CD4-positive, alpha-beta T cell (primary cell): ENCODE data around the gene ATP6V1G2. TPM values are rescaled to one million over a fixed set of nuclear protein-coding genes. Genes with fewer than 3 reads are reported as not detected.

Experiments
- ATAC-seq: fragments of 200-7000 bp; cut with Tn5 transposase; one replicate; pipeline ENCODE4 v1.10.0; 2022; ENCODE audit warnings: mild to moderate bottlenecking; ENCODE audit not compliant: poor library complexity
- CTCF ChIA-PET: fragments of 350-600 bp; sonication (Branson Sonifier 250); formaldehyde crosslinking; loops from one replicate; lab custom pipeline; 2021; ENCODE audit warnings: antibody characterized with exemption, inconsistent platforms; lab: Charles Lee
- POLR2A ChIA-PET: fragments of 350-600 bp; sonication (Branson Sonifier 250); formaldehyde crosslinking; loops from one replicate; lab custom pipeline; 2021; ENCODE audit warnings: antibody characterized with exemption, inconsistent platforms; lab: Charles Lee
- DNase-seq, 14 experiments: peaks; one replicate each; pipeline ENCODE4 v3.0.0-alpha.2; 2013 to 2020; ENCODE audit warnings: mixed read lengths in 2 of 14
- H3K27ac ChIP-seq, 2 donors: one replicate each; pipeline versions ENCODE4 v1.5.1 to v1.7.0; 2013; ENCODE audit warnings: low read length in 2 of 2, low read depth in 1 of 2, mild to moderate bottlenecking in 1 of 2
- H3K27me3 ChIP-seq, 2 experiments: 1 replicate in 1 of 2; 2 replicates in 1 of 2; pipeline versions ENCODE4 v1.6.1 to v1.7.0; 2013; ENCODE audit warnings: low read length in 2 of 2, control low read depth in 1 of 2, mild to moderate bottlenecking in 1 of 2, moderate library complexity in 1 of 2; ENCODE audit not compliant: insufficient read depth in 2 of 2, control insufficient read depth in 1 of 2
- H3K36me3 ChIP-seq: one replicate; pipeline ENCODE4 v1.6.1; 2013; ENCODE audit warnings: low read length, control low read depth; ENCODE audit not compliant: insufficient read depth
- H3K4me1 ChIP-seq: one replicate; pipeline ENCODE4 v1.6.1; 2013; ENCODE audit warnings: low read length, control low read depth; ENCODE audit not compliant: insufficient read depth
- H3K4me3 ChIP-seq: one replicate; pipeline ENCODE4 v1.5.1; 2013; ENCODE audit warnings: mild to moderate bottlenecking, low read length, moderate library complexity
- H3K9me3 ChIP-seq, 2 experiments: 1 replicate in 1 of 2; 2 replicates in 1 of 2; pipeline versions ENCODE4 v1.6.1 to v1.7.0; 2013; ENCODE audit warnings: low read length in 2 of 2, mild to moderate bottlenecking in 2 of 2, control low read depth in 1 of 2, moderate library complexity in 1 of 2; ENCODE audit not compliant: control insufficient read depth in 1 of 2, insufficient read depth in 1 of 2
- H3K27ac Mint-ChIP-seq: one replicate; pipeline ENCODE4 v1.8.0; 2020; ENCODE audit warnings: mixed read lengths
- H3K27me3 Mint-ChIP-seq: one replicate; pipeline ENCODE4 v1.8.0; 2021; ENCODE audit warnings: mixed read lengths
- H3K36me3 Mint-ChIP-seq: one replicate; pipeline ENCODE4 v1.8.0; 2021; ENCODE audit warnings: low read depth, mixed read lengths
- H3K4me1 Mint-ChIP-seq: one replicate; pipeline ENCODE4 v1.8.0; 2021; ENCODE audit warnings: low read depth, mixed read lengths
- H3K4me3 Mint-ChIP-seq: one replicate; pipeline ENCODE4 v1.8.0; 2020; ENCODE audit warnings: mild to moderate bottlenecking, mixed read lengths
- H3K9me3 Mint-ChIP-seq: one replicate; pipeline ENCODE4 v1.8.0; 2020; ENCODE audit warnings: mixed read lengths
- intact Hi-C, 2 experiments: fragments of 100-400 bp; cut with DNase I in 1 of 2; cut with micrococcal nuclease in 1 of 2; formaldehyde crosslinking; loops; one replicate each; pipeline versions ENCODE4 v1.15.1 to v1.9.0; 2023 to 2025; cut with DNase I, micrococcal nuclease
- total RNA-seq, 174 experiments: library from RNA in 2 of 174; stranded (reverse) in 2 of 174; gene quantifications; one replicate each; pipeline ENCODE4 v1.2.3 and lab custom pipeline; 2021 to 2026
- TF ChIP-seq, protein P1 (sequence below): fragments of 200-600 bp; IDR thresholded peaks from one replicate; pipeline ENCODE4 v1.8.0; 2022; ENCODE audit warnings: antibody characterized with exemption, mild to moderate bottlenecking

The ATP6V1G2 gene
- total RNA-seq, 2 experiments from 2014 or later, result 2.6 to 3.3 TPM

- Mint-ChIP-seq H3K4me3 (no peak overlapping the region), H3K36me3 (peaks cover 29% of the 10 kb centered on the region), H3K4me1 (no peaks in the 10 kb centered on the region), H3K27ac (no peak overlapping the region), H3K27me3 (no peaks in the 10 kb centered on the region), H3K9me3 (no peaks in the 10 kb centered on the region)
- H3K9me3 ChIP-seq, result no peaks in the 10 kb centered on the region
- CTCF ChIA-PET, result no interaction called here
- H3K27me3 ChIP-seq, result no peaks in the 10 kb centered on the region
- TF ChIP-seq, protein P1, sequence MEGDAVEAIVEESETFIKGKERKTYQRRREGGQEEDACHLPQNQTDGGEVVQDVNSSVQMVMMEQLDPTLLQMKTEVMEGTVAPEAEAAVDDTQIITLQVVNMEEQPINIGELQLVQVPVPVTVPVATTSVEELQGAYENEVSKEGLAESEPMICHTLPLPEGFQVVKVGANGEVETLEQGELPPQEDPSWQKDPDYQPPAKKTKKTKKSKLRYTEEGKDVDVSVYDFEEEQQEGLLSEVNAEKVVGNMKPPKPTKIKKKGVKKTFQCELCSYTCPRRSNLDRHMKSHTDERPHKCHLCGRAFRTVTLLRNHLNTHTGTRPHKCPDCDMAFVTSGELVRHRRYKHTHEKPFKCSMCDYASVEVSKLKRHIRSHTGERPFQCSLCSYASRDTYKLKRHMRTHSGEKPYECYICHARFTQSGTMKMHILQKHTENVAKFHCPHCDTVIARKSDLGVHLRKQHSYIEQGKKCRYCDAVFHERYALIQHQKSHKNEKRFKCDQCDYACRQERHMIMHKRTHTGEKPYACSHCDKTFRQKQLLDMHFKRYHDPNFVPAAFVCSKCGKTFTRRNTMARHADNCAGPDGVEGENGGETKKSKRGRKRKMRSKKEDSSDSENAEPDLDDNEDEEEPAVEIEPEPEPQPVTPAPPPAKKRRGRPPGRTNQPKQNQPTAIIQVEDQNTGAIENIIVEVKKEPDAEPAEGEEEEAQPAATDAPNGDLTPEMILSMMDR, result no peak
- H3K27ac ChIP-seq, result no peak overlapping the region
- POLR2A ChIA-PET, result no interaction called here
- no peak overlapping the region for H3K4me3 ChIP-seq
- DNase-seq (no peak), ATAC-seq (no peak)
- intact Hi-C loops, result loop anchor here in 1 of 2 experiments (1.0 kb wide), 1 partner anchor 383 kb away; no protein-coding TSS in a partner anchor
- peaks cover 16% of the 10 kb centered on the region for H3K36me3 ChIP-seq
- H3K4me1 ChIP-seq, result no peaks in the 10 kb centered on the region
These were observed 20.3 kb downstream of the ATP6V1G2 start for GRCh38 chr6:31525932-31526591.

- Mint-ChIP-seq H3K27ac (no peak overlapping the region), H3K4me1 (no peaks in the 10 kb centered on the region), H3K36me3 (peaks cover 24% of the 10 kb centered on the region), H3K9me3 (no peaks in the 10 kb centered on the region), H3K27me3 (no peaks in the 10 kb centered on the region), H3K4me3 (no peak overlapping the region)
- peaks cover 11% of the 10 kb centered on the region for H3K36me3 ChIP-seq
- no peaks in the 10 kb centered on the region for H3K27me3 ChIP-seq
- ChIA-PET POLR2A (no interaction called here), CTCF (no interaction called here)
- no peaks in the 10 kb centered on the region for H3K9me3 ChIP-seq
- H3K4me3 ChIP-seq, result no peak overlapping the region
- no peak overlapping the region for H3K27ac ChIP-seq
- intact Hi-C loops, result loop anchor here in 1 of 2 experiments (1.0 kb wide), 1 partner anchor 382 kb away; no protein-coding TSS in a partner anchor
- ATAC-seq, result no peak
- TF ChIP-seq, protein P1, result no peak
- DNase-seq, result no peak
- no peaks in the 10 kb centered on the region for H3K4me1 ChIP-seq
These were observed 20.9 kb downstream of the ATP6V1G2 start for GRCh38 chr6:31525553-31525931.

DNA sequence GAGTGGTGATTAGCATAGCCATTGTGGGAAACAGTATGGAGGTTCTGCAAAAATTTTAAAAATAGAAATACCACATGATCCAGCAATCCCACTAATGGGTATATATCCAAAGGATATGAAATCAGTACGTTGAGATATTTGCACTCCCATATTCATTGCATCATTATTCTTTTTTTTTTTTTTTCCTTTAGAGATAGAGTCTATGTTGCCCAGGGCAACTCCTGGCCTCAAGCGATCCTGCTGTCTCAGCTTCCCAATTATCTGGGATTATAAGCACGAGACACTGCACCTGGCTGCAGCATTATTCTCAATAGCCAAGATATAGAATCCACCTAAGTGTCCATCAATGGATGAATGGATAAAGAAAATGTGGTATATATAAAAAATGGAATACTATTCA lies 24.6 kb downstream of the ATP6V1G2 start:
- no peak for ATAC-seq
- no peak overlapping the region for H3K4me3 ChIP-seq
- intact Hi-C loops, result loop anchor here in 1 of 2 experiments (2.0 kb wide), 1 partner anchor 49 kb away; no protein-coding TSS in a partner anchor
- H3K27me3 Mint-ChIP-seq, result no peaks in the 10 kb centered on the region
- no peaks in the 10 kb centered on the region for H3K27me3 ChIP-seq
- no peaks in the 10 kb centered on the region for H3K36me3 Mint-ChIP-seq
- no peaks in the 10 kb centered on the region for H3K9me3 ChIP-seq
- ChIA-PET POLR2A (no interaction called here), CTCF (no interaction called here)
- no peak overlapping the region for H3K4me3 Mint-ChIP-seq
- no peak for DNase-seq
- H3K27ac Mint-ChIP-seq, result no peak overlapping the region
- no peaks in the 10 kb centered on the region for H3K4me1 Mint-ChIP-seq
- H3K27ac ChIP-seq, result no peak overlapping the region
- TF ChIP-seq, protein P1, result no peak
- H3K4me1 ChIP-seq, result no peaks in the 10 kb centered on the region
- H3K36me3 ChIP-seq, result no peaks in the 10 kb centered on the region
- no peaks in the 10 kb centered on the region for H3K9me3 Mint-ChIP-seq
